HG02970 (cell line): ENCODE measurements around the gene CEP55.

ENCODE experiments used
- ATAC-seq: cut with Tn5 transposase; IDR thresholded peaks from one replicate; pipeline ENCODE4 v1.9.1; 2021; ENCODE audit warnings: mild to moderate bottlenecking, moderate library complexity, moderate number of reproducible peaks; ENCODE audit not compliant: unreplicated experiment, low FRiP score

The CEP55 gene

DNA sequence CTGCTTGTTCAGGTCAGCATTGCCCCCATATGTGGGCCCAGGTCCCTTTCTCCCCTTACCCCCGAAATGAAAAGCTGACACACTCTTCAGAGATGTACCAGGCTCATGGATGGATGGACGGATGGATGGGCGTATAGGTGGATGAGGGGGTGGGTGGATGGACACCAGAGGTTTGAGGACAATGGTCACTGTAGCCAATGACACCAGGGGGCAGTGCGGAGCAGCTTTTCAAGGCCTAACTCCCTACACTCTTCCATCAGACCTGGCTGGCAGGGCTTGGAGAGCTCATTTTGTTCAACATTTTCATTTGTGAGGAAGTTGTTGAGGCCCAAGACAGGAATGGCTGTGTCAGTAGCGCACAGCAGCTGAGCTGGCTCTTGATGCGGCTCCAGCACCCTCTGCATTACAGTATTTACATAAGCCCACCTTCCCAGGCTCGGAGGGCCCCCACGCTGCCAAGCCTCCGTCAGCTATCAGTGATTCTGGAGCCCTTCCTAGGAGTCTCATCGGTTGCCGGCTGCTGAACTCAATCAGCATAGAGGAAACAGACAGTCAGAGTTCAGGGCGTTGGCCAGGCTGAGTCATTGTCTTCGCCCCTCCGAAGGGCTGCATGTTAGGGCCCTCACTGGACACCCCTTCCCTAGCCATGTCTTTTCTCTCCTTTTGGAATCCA lies 58.5 kb downstream of the CEP55 start:
- ATAC-seq: no peak

DNA sequence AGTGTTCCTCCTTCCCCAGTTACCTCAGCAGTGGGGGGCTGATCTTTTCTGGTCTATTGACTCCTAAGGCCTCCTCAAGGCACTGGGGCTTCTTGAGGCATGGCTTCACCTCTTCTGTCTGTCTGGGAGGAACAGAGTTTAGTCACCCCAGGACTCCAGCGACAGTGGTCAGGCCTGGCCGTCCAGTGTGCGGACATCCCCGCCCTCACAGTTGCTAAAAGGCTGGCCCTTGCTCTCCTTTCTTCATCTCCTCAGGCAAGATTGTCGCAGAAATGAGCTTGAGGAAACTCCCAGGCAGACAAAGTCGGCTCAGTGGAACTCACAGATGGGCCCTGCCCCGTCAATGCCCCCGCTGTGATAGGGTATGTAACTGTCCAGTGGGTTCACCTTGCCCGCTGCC lies 63.1 kb downstream of the CEP55 start:
- no peak for ATAC-seq

DNA sequence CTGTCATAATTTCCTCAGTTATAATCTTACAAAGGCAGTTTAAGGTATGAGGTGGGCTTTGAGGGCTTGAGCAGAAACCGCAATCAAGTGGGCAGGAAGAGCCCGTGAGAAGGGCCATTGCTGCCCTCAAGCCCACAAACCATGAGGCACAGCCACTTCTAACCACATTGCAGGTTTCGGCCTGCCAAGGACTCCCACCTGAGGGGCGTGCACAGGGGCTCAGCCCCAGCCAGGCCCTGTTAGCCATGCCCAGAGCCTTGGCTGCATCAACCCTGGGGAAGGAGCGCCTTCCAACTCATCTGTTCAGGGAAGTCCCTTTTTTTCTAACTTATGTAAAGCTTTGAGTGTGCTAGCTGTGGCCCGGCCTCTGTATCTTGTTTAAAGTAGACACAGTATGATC lies 64.1 kb downstream of the CEP55 start:
- no peak for ATAC-seq

DNA sequence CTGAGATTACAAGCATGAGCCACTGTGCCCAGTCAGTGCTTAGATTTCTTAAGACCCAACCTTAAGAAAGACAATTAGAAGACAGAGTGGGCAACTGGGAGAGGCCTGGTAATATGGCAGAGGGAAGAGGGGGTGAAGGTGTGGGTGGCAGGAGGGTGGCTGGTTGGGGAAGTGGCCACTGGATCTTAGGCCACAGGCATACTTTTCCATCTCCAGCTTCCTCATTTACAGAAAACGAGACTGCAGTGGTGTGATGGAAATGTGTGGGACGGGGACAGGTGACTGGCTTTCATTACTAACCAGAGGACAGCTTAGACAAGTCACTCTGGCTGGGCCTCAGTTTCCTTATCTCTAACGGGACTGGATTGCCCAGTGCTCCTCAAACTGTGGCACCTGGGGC lies 69.0 kb downstream of the CEP55 start:
- ATAC-seq: no peak

DNA sequence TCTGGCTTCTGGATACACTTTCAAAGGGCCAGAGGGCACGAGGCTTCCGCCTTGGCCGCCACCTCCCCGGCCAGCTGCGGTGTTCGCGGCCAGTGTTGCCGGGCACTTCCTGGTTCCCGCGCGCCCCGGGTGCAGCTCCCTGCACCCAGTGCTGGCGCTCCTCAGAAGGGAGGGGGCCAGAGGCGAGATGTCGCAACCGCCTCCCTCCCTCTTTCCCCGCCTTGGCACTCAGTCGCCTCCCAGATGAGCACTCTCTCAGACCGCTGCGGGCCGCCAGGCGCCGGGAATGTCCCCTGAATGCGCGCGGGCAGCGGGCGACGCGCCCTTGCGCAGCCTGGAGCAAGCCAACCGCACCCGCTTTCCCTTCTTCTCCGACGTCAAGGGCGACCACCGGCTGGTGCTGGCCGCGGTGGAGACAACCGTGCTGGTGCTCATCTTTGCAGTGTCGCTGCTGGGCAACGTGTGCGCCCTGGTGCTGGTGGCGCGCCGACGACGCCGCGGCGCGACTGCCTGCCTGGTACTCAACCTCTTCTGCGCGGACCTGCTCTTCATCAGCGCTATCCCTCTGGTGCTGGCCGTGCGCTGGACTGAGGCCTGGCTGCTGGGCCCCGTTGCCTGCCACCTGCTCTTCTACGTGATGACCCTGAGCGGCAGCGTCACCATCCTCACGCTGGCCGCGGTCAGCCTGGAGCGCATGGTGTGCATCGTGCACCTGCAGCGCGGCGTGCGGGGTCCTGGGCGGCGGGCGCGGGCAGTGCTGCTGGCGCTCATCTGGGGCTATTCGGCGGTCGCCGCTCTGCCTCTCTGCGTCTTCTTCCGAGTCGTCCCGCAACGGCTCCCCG lies 70.2 kb downstream of the CEP55 start, which contains the start of gene FFAR4:
FFAR4 (plus strand) TSS at position 231 of the 842 bp plus-strand sequence; CDS start at position 287, 56 bp downstream.
- ATAC-seq: no peak

DNA sequence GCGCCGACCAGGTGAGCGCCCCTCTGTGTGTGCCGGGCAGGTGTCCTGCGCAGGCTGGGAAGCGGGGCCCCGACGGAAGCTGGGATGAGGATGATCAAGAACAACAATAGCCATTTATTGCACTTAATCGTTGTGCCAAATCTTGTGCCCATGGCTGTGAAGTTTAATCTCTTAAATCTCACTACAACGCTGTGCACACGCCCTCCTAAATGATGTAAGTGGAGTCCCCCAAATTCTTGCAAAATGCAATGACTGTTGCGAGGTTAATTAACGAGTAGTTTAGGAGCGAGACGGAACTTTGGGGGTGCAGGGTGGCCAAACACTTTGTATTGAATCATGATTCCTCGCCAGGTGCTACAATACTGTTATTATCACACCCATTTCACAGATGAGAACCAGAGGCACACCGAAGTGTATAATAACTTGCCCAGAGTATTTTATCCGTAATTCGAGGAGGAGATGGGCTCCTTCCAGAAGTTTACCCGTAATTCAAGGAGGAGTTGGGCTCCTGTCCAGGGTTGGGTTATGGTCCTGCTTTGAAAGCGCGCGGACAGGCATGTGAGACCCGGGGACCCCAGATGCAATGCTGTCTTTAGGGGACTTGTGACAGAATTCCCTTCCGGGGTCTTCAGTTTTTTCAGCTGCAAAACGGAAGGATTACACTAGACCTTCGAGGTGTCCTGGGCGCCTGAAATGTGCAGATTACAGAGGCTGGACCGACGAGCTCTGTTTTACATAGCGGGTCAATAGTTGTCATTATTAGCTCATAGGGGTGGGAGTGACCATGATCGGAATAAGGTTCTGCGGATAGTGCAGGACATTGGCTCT lies 71.1 kb downstream of the CEP55 start:
- no peak for ATAC-seq

DNA sequence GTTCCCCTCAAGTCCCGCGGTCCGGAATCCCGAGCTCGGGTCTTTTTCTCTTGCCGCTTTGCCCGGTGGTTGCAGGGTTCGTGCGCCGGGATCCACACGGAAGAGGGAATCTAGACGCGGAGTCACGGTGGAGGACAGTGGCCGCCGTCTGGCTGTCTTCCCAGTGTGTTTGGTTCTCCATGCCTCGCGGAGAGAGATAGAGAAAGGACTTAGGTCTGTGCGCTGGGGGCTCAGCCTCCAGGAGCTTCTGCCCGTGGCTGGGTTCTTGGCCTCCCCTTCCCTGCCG lies 71.6 kb downstream of the CEP55 start:
- ATAC-seq: no peak

DNA sequence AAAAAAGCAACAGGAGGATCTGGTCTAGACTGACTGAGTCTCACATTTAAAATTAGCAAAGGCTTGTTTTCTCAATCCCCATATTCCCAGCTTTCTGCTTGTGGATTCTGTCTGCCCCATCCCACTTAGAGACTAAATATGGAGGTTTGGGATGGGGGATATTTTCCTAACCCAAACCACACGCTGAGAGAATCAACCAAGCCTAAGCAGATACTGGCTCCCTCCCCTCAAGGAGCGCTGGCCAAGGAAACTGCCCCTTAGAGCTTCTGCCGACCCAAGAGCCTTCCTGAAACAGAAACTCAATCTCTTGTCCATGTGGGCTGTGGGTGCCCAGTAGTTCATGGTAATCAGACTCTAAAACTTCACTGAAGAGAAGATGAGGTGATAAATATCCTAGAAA lies 74.0 kb downstream of the CEP55 start:
- no peak for ATAC-seq

DNA sequence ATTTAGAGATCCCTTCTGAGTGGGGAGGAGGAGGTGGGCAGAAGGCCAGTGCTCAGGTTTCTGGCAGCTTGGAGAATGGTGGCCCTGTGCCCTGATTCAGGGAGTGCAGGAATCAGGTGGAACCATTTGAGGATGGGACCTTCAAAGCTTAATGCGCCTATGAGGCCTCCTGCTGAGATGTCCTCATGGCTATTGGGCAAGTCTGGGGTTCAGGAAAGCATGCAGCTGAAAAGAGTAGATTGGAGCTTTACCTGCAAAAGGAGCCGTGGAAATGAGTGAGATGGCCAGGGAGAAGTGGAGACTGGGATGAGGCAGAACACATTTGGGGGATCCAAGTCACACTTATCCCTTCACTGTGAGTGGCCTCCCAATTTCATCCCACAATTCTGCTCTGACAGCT lies 76.2 kb downstream of the CEP55 start:
- ATAC-seq: no peak

DNA sequence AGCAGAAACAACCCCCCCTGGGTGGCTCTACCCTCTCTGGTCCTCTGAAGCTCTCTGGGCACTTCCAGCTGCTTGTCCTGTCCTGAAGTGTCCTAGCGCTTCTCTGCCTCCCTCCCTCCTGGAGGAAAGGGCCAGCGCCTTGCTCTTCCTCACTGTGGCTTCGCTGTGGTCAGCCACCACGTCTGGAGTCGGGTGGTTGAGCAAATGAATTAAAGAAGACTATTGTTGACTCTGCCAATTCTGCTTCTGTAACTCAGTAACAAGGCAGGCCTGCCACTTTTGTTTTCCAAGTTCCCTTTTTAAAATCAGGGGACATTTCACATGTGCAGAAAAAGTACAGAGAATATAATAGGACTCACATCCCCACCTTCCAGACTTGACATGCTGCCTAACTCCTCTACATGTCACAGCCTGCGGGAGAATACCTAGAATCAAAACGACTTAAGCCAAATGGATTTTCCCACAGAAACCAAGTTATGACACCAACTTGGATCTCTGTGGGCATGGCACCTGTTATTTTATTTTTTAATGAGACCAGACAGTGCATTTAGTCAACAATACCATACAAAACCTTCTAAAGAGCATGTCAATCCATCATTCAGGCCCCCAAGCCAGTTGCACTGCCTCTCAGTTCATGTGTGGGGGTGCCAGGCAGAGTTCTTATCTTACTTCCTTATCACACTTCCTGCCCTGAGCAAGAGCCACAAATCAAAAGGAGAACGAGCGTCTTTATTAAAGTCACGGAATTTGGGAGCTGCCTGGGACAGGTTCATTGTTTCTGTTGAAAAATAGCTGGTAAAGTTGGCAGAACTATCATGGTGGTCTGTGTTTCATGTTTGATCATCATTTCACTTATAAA lies 76.9 kb downstream of the CEP55 start:
- ATAC-seq: no peak

DNA sequence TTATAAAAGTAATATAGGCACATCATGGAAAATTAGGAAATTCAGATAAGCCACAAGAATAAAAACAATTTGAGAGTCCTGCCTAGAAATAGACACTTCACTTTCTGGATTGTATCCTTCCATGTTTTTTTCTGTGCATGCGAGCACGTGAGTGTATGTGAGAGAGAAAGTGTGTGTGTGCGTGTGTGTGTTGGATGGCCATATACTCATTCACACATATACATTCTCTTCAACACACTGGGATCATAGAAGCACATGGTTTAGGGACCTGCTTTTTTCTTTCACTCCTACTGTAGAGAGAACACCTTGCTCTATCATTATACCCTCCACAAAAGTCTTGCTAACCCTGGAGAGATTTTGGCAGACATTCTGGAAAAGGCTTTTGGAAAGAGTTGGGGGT lies 77.5 kb downstream of the CEP55 start:
- ATAC-seq: no peak

DNA sequence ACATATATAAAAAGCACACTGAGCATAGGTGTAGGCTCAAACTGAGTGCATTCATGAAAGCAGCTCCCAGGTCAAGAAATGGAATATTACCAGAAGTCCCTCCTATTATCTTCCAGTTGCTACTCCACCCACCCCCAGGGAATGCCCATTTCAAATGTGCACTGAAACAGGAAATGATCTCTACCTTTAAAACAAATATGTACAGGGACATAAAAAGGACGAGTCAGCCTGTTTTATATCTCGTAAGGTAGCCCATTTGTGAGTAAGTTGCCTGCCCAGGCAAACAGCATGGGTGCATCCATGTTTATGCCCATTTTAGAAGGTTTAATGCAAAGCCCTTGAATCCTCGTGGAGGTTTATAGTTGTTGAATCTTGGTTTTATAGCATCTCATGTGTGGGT lies 80.5 kb downstream of the CEP55 start:
- ATAC-seq: no peak

DNA sequence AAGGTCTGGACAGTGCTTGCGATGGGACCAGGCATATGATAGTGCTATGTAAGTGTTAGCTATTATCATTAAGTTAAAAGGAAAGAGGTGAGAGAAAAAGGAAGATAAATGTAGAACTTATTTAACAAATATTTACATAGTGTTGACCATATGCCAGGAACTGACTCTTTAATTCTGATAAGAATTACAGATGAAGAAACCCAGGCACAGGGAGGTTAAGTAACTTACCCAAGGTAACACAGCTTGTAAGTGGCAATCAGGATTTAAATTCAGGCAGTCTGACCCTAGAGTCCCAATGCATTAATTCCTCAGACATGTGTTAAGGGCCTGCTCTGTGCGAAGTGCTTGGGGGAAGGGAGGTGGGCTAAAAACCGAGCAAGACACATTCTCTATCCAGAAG lies 81.2 kb downstream of the CEP55 start:
- no peak for ATAC-seq
